Hepatocyte (in vitro differentiated cells): ENCODE results near the gene POLR2L.

ENCODE experiments used
- CTCF ChIP-seq: fragments of 200-600 bp; sonication (generic); IDR thresholded peaks from 2 replicates; pipeline ENCODE4 v1.5.1; 2016; ENCODE audit warnings: antibody characterized with exemption, mild to moderate bottlenecking; ENCODE audit not compliant: poor library complexity
- EZH2 ChIP-seq: fragments of 200-600 bp; sonication (generic); IDR thresholded peaks from 2 replicates; pipeline ENCODE4 v1.6.1; 2016; ENCODE audit warnings: antibody characterized with exemption, mild to moderate bottlenecking, borderline replicate concordance

GRCh38 chr11:796565-797295, 45.6 kb downstream of the POLR2L start:
- TF ChIP-seq CTCF (no peak), EZH2 (no peak)
